ENCODE results near the gene DOK1.
A peak's percentile ranks its signal among the peaks of the same experiment; 100 is the strongest.

DOK1 gene

GRCh38 chr2:74571058-74571457 is 16.5 kb downstream of the DOK1 start:
- no peak for DNase-seq

- no peak for DNase-seq
Measured at GRCh38 chr2:74572178-74572925, 17.8 kb downstream of the DOK1 start.

GRCh38 chr2:74573747-74574562 is 19.4 kb downstream of the DOK1 start:
- peak; percentile 53 for DNase-seq

- DNase-seq = no peak
Measured at GRCh38 chr2:74575320-74575719, 20.8 kb downstream of the DOK1 start.

GRCh38 chr2:74576211-74576862 is 21.8 kb downstream of the DOK1 start:
- no peak for DNase-seq

- no peak for DNase-seq
Measured at GRCh38 chr2:74576863-74577229, 22.3 kb downstream of the DOK1 start.

- no peak for DNase-seq
Measured at GRCh38 chr2:74577448-74577847, 22.9 kb downstream of the DOK1 start.

GRCh38 chr2:74578408-74578807 is 23.9 kb downstream of the DOK1 start:
- no peak for DNase-seq

GRCh38 chr2:74581463-74581862 is 26.9 kb downstream of the DOK1 start:
- no peak for DNase-seq

GRCh38 chr2:74582184-74582583 is 27.7 kb downstream of the DOK1 start:
- no peak for DNase-seq

- no peak for DNase-seq
Measured at GRCh38 chr2:74583504-74583903, 29.0 kb downstream of the DOK1 start.

GRCh38 chr2:74584088-74584645 is 29.6 kb downstream of the DOK1 start:
- DNase-seq = no peak

- DNase-seq = peak; percentile 44
Measured at GRCh38 chr2:74585406-74586185, 31.1 kb downstream of the DOK1 start.

GRCh38 chr2:74587664-74588277 is 33.3 kb downstream of the DOK1 start:
- DNase-seq = peak; percentile 72

- no peak for DNase-seq
Measured at GRCh38 chr2:74588664-74589063, 34.1 kb downstream of the DOK1 start.

- DNase-seq = no peak
Measured at GRCh38 chr2:74593826-74594772, 39.6 kb downstream of the DOK1 start.

- no peak for DNase-seq
Measured at GRCh38 chr2:74596584-74596983, 42.1 kb downstream of the DOK1 start.

- no peak for DNase-seq
Measured at GRCh38 chr2:74597410-74597809, 42.9 kb downstream of the DOK1 start.

- no peak for DNase-seq
Measured at GRCh38 chr2:74599676-74600075, 45.2 kb downstream of the DOK1 start.

- DNase-seq = no peak
Measured at GRCh38 chr2:74602586-74603281, 48.2 kb downstream of the DOK1 start.

Measured in CD4-positive, alpha-beta T cell treated with Interleukin-6 for 4 hours (primary cell).